DMS153 (cell line): ENCODE measurements around the gene SMPD3.

Experiments
- DNase-seq: peaks from one replicate; lab custom pipeline; 2025; lab: John Stamatoyannopoulos, UW

SMPD3 gene

GRCh38 chr16:68328860-68329390 lies 119.4 kb downstream of the SMPD3 start:
- no peak for DNase-seq

GRCh38 chr16:68328151-68328859 lies 120.0 kb downstream of the SMPD3 start:
- DNase-seq = peak; percentile 79

GRCh38 chr16:68324780-68325357 lies 123.4 kb downstream of the SMPD3 start:
- DNase-seq = no peak

GRCh38 chr16:68324336-68324735 lies 124.0 kb downstream of the SMPD3 start:
- DNase-seq = no peak

- DNase-seq = no peak
These were observed 129.0 kb downstream of the SMPD3 start for GRCh38 chr16:68319185-68319908.

- DNase-seq = no peak
These were observed 135.2 kb downstream of the SMPD3 start for GRCh38 chr16:68313116-68313515.

- DNase-seq = peak; percentile 78
These were observed 137.4 kb downstream of the SMPD3 start, which contains the start of the genes PRMT7 and SLC7A6OS for GRCh38 chr16:68310774-68311511. PRMT7 (plus strand) TSS chr16:68311019; CDS start chr16:68315980, 4,961 bp downstream. SLC7A6OS (minus strand) TSS chr16:68310946; CDS start chr16:68310926, 20 bp downstream.

GRCh38 chr16:68310437-68310773 lies 137.9 kb downstream of the SMPD3 start:
- DNase-seq = no peak

- no peak for DNase-seq
These were observed 138.5 kb downstream of the SMPD3 start for GRCh38 chr16:68309799-68310198.
